Esophagus mucosa (tissue), 1 donor: Measurements from ENCODE around the gene RNF182. TPM values are rescaled to one million over a fixed set of nuclear protein-coding genes. Genes with fewer than 3 reads are reported as not detected.
"Not testable (repeated sequence)": the region's sequence is repeated elsewhere in the genome, so short reads cannot be mapped to it uniquely, and the experiment has no call there.

Experiments used
- ATAC-seq: fragments of 200-7000 bp; cut with Tn5 transposase; one replicate; pipeline ENCODE4 v1.9.1; 2020
- total RNA-seq: library from RNA; stranded (reverse); gene quantifications from one replicate; pipeline ENCODE4 v1.2.4, GENCODE V29; 2023
- donor health status: DM: yes; HTN: yes; CAD: no.

Gene RNF182
- total RNA-seq, 1 donor from 2014 or later, result 0.20 TPM

GRCh38 chr6:13918686-13919250 lies 6.0 kb upstream of the RNF182 start:
- ATAC-seq, result no peak

DNA sequence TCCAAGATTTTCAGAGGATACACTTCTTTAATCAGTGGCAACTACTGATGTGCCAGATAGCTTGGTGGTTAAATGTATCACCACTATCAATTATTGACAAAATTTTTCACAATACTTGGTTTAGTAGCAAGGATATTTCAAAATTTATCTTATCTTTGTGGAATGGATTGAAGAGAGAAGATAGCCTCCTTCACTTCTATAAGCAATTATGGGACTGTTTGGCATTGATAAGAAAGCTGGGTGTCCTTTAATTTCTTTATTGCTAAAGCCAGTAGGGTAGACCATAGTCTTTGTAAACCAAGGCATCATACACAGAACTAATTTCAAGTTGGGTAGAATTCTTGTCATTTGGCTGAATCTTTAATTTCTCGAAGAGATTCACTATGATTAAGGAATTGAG lies 4.9 kb upstream of the RNF182 start:
- no peak for ATAC-seq

GRCh38 chr6:13920552-13920951 lies 4.2 kb upstream of the RNF182 start:
- ATAC-seq, result no peak

- ATAC-seq, result no peak
Observed at GRCh38 chr6:13922750-13923149, 2.0 kb upstream of the RNF182 start.

GRCh38 chr6:13923527-13924145 lies 1.1 kb upstream of the RNF182 start:
- no peak for ATAC-seq

DNA sequence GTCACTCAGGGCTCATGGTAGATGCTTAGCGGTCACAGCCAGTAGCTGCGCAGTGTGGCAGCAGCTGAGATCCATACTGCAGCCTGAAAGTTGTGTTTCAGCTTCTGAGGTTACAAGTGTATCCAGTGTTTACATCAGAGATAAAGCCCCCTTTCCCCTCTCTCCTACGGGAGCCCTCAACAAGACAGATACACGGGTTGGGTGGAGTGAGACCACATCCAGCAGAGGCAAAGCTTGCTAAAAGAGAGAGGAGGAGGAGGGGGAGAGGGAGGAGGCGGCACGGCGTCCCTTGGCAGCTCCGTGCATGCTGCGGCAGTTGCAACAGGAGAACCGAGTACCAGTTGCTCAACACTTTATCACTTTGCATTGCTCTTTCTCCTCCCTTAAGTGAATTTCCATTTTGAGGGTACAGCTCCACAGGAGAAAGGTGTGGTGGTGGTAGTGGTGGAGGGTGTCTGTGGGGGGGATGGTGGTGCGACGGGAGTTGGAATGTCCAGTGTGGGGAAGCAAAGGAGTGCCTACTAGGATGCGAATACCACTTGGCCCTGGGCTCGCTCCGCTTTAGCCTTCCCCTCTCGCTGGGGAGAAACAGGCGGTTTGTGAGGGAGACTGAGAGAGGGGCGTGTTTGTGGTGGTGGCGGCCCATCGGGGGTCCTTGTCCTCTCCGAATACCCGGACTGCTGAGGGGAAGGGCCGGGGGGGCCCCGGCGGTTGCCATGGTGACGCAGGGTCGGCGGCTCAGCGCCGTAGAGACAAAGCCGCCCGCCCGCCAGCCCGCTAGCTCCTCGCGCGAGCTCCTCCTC lies 405 bp upstream of the RNF182 start:
- peak; percentile 36 for ATAC-seq

GRCh38 chr6:13926378-13926777 lies 1.6 kb downstream of the RNF182 start:
- ATAC-seq, result no peak

- ATAC-seq, result no peak
Observed at GRCh38 chr6:13927203-13927602, 2.5 kb downstream of the RNF182 start.

- ATAC-seq, result no peak
Observed at GRCh38 chr6:13929196-13929595, 4.4 kb downstream of the RNF182 start.

- no peak for ATAC-seq
Observed at GRCh38 chr6:13931797-13932402, 7.1 kb downstream of the RNF182 start.

- no peak for ATAC-seq
Observed at GRCh38 chr6:13932785-13933184, 8.0 kb downstream of the RNF182 start.

DNA sequence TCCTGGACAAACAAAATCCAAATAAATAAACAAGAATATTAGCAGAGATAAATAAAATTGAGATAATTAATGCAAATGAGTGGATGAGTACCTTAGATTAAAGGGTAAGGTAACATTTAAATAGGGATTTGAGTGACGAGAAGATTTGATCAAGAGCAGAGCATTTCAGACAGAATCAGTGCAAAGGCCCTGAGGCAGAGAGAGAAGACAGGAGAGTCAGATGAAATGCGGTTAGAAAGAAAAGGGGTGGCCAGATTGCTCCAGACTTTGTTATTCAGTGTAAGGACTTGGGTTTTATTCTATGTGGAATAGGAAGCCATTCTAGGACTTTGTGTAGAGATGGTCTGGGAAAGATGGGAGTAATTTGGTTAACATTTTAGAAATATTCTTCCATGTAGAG lies 10.0 kb downstream of the RNF182 start:
- no peak for ATAC-seq

GRCh38 chr6:13935190-13935880 lies 10.6 kb downstream of the RNF182 start:
- ATAC-seq, result no peak

- not testable (repeated sequence) for ATAC-seq
Observed at GRCh38 chr6:13935881-13936261, 11.1 kb downstream of the RNF182 start.

GRCh38 chr6:13941902-13942301 lies 17.1 kb downstream of the RNF182 start:
- no peak for ATAC-seq

DNA sequence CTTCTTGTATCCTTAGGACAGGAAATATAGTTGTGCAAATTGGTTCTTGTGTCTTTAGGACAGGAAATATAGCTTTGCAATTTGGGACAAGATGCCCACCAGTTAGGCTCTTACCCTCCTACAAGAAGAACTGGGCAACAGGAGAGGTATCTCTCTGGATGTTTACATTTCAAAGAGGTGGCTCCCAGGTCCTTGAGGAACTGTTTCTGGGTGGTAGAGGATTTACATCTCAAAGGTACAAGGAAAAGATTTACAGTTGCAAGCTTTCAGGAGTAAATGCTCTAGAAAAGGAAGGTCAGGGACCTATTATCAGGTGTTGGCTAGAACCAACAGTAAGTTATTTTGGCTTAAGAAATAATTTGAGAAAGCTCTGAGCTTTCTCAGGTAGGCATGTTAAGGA lies 19.2 kb downstream of the RNF182 start:
- no peak for ATAC-seq

DNA sequence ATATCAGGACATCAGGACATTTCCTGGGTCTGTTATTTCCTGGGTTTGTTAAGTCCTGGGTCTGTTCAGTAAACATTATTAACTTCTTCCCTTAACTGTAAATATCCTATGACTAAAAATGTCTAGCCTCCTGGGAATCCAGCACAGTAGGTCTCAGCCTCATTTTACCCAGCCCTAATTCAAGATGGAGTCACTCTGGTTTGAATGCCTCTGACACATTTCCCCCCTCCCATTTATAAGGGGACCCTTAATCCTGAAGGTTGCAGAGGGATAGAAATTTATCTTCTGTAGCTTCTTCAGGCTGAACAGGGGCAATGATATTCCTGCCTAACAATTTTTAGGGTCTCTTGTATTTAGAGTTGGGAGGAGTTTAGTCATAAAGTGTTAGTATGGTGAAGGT lies 21.8 kb downstream of the RNF182 start:
- ATAC-seq, result no peak

GRCh38 chr6:13947611-13948178 lies 22.9 kb downstream of the RNF182 start:
- ATAC-seq, result no peak

DNA sequence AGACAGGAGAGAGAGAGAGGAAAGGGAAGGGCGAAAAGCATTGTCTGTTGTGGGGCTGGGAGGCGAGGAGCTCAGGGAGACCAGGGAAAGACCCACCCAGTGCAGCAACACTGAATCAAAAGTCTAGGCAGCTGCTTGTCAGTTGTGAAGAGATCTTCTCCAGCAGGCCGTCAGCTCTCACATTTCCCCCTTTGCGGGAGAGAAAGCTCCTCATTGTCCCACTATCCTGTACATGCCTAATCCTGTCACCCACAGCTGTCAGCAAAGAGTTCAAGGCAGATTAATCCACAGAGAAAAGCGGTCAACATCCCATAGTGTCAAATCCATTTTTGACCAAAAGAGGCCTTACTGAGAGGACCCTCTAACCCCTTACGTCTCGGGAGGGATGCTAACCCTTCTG lies 27.3 kb downstream of the RNF182 start:
- ATAC-seq, result no peak

- peak; percentile 39 for ATAC-seq
Observed at GRCh38 chr6:13953061-13953705, 28.4 kb downstream of the RNF182 start.

DNA sequence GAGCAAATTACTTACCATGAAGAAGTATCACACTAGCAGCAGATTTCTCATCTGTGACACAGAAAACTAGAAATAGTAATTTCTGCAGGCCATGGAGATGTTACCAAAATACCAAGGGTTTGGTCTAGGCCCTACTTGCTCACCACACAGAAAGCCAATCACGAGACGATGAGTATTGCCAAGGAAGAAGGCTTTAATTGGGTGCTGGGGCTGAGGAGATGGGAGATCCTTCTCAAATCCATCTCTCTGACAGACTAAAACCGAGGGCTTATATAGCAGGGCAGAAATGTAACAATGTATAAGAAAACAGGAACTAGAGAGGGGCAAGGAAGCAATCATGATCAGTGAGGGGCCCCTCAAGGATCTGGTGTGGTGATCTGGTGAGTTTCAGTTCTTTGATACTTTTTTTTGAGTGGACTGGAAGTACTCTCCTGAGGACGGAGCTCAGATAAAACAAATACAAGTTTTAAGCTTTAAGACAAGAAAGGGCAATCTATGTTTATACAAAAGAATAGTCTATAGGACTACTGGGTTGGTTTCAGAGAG lies 40.9 kb downstream of the RNF182 start:
- ATAC-seq, result no peak

GRCh38 chr6:13971303-13971702 lies 46.6 kb downstream of the RNF182 start:
- ATAC-seq, result no peak
